B cell (primary cell): ENCODE measurements around the gene PTPRC. TPM values are rescaled to one million over a fixed set of nuclear protein-coding genes. Genes with fewer than 3 reads are reported as not detected.
A peak's percentile ranks its signal among the peaks of the same experiment; 100 is the strongest.

Experiments used
- ATAC-seq: fragments of 200-7000 bp; cut with Tn5 transposase; one replicate; pipeline ENCODE4 v1.10.0; 2021; ENCODE audit warnings: low read depth, mild to moderate bottlenecking, moderate number of reproducible peaks, moderate library complexity
- CTCF ChIA-PET: fragments of 350-600 bp; sonication (Branson Sonifier 250); formaldehyde crosslinking; loops from one replicate; lab custom pipeline; 2021; ENCODE audit warnings: antibody characterized with exemption, inconsistent platforms; lab: Charles Lee
- POLR2A ChIA-PET: fragments of 350-600 bp; sonication (Branson Sonifier 250); formaldehyde crosslinking; loops from one replicate; lab custom pipeline; 2021; ENCODE audit warnings: antibody characterized with exemption; lab: Charles Lee
- DNase-seq: peaks from one replicate; pipeline ENCODE4 v3.0.0; 2013
- H2AFZ ChIP-seq: 2 replicates; pipeline ENCODE4 v1.6.1; 2012; ENCODE audit warnings: mild to moderate bottlenecking, low read depth, low read length; ENCODE audit not compliant: insufficient read depth, poor library complexity, severe bottlenecking
- H3K27ac ChIP-seq, 2 donors: 1 replicate in 1 of 2; 2 replicates in 1 of 2; pipeline ENCODE4 v1.5.1; 2012 to 2013; ENCODE audit warnings: low read length in 2 of 2, mild to moderate bottlenecking in 2 of 2, moderate library complexity in 1 of 2
- H3K27me3 ChIP-seq, 4 experiments: fragments of 200-600 bp in 1 of 4; sonication (generic) in 1 of 4; replicated peaks in 1 of 4; 1 replicate in 2 of 4; 2 replicates in 2 of 4; pipeline versions ENCODE4 v1.6.1 to v1.7.0; 2013 to 2016; ENCODE audit warnings: low read length in 3 of 4, mild to moderate bottlenecking in 2 of 4, mixed read lengths in 1 of 4, moderate library complexity in 1 of 4; ENCODE audit not compliant: insufficient read depth in 4 of 4, control insufficient read depth in 3 of 4; ENCODE audit errors: control extremely low read depth in 1 of 4
- H3K36me3 ChIP-seq, 2 experiments: replicated peaks in 1 of 2; 1 replicate in 1 of 2; 2 replicates in 1 of 2; pipeline versions ENCODE4 v1.6.1 to v1.7.1; 2013; ENCODE audit warnings: low read length in 1 of 2; ENCODE audit not compliant: insufficient read depth in 2 of 2, control insufficient read depth in 1 of 2; ENCODE audit errors: control extremely low read depth in 1 of 2, extremely low read depth in 1 of 2
- H3K4me1 ChIP-seq, 2 donors: fragments of 200-600 bp in 1 of 2; sonication (generic) in 1 of 2; 1 replicate in 1 of 2; 2 replicates in 1 of 2; pipeline versions ENCODE4 v1.5.1 to v1.6.1; 2013 to 2017; ENCODE audit warnings: low read length in 2 of 2; ENCODE audit not compliant: control insufficient read depth in 2 of 2, insufficient read depth in 2 of 2
- H3K4me2 ChIP-seq: replicated peaks from 2 replicates; pipeline ENCODE3; 2012; ENCODE audit warnings: mild to moderate bottlenecking, low read depth, low read length; ENCODE audit not compliant: poor library complexity, severe bottlenecking
- H3K4me3 ChIP-seq, 5 experiments: fragments of 200-600 bp in 1 of 5; sonication (generic) in 1 of 5; 1 replicate in 3 of 5; 2 replicates in 2 of 5; pipeline versions ENCODE4 v1.5.1 to v1.7.0; 2011 to 2016; ENCODE audit warnings: low read length in 4 of 5, mild to moderate bottlenecking in 4 of 5, low read depth in 2 of 5, control low read depth in 1 of 5, moderate library complexity in 1 of 5; ENCODE audit not compliant: insufficient read depth in 1 of 5; ENCODE audit errors: control extremely low read depth in 1 of 5, extremely low read depth in 1 of 5
- H3K79me2 ChIP-seq: fragments of 200-600 bp; sonication (generic); one replicate; pipeline ENCODE4 v1.6.0; 2016; ENCODE audit warnings: low read length; ENCODE audit not compliant: control insufficient read depth, insufficient read depth
- H3K9ac ChIP-seq: fragments of 200-600 bp; sonication (generic); 2 replicates; pipeline ENCODE4 v1.6.1; 2017; ENCODE audit warnings: mild to moderate bottlenecking, low read length, moderate library complexity
- H3K9me3 ChIP-seq, 3 donors: one replicate each; pipeline versions ENCODE4 v1.6.1 to v1.7.1; 2013; ENCODE audit warnings: low read length in 2 of 3; ENCODE audit not compliant: control insufficient read depth in 2 of 3, insufficient read depth in 1 of 3; ENCODE audit errors: control extremely low read depth in 1 of 3
- H4K20me1 ChIP-seq: 2 replicates; pipeline ENCODE4 v1.6.0; 2012; ENCODE audit warnings: mild to moderate bottlenecking, low read length; ENCODE audit not compliant: insufficient read depth, control insufficient read depth, poor library complexity, severe bottlenecking
- H3K27ac Mint-ChIP-seq: one replicate; pipeline ENCODE4 v1.8.0; 2021; ENCODE audit warnings: mixed read lengths
- H3K27me3 Mint-ChIP-seq: one replicate; pipeline ENCODE4 v1.8.0; 2021; ENCODE audit warnings: mixed read lengths
- H3K4me1 Mint-ChIP-seq: one replicate; pipeline ENCODE4 v1.8.0; 2021; ENCODE audit warnings: mixed read lengths
- H3K4me3 Mint-ChIP-seq: one replicate; pipeline ENCODE4 v1.8.0; 2021; ENCODE audit warnings: mixed read lengths
- H3K9me3 Mint-ChIP-seq: one replicate; pipeline ENCODE4 v1.8.0; 2022; ENCODE audit warnings: mixed read lengths; ENCODE audit not compliant: insufficient read depth
- CTCF ChIP-seq: fragments of 200-600 bp; IDR thresholded peaks from one replicate; pipeline ENCODE4 v1.8.0; 2022; ENCODE audit warnings: antibody characterized with exemption, mild to moderate bottlenecking
- EZH2 ChIP-seq: IDR thresholded peaks from 2 replicates; pipeline ENCODE4 v1.6.1; 2012; ENCODE audit warnings: borderline replicate concordance, low read depth, mild to moderate bottlenecking, moderate library complexity, low read length; ENCODE audit not compliant: insufficient read depth, poor library complexity, severe bottlenecking
- WGBS: methylation state at CpG from one replicate; pipeline ENCODE4 v1.1.5; 2013; ENCODE audit warnings: missing lambda C conversion rate; ENCODE audit not compliant: insufficient coverage; 5-methylcytosine and 5-hydroxymethylcytosine counted together
- intact Hi-C: fragments of 100-400 bp; cut with micrococcal nuclease; formaldehyde crosslinking; loops from one replicate; pipeline ENCODE4 v1.10.0; 2022
- polyA plus RNA-seq: library from polyadenylated mRNA; depleted of rRNA; stranded (reverse); fragments of >200 nt; gene quantifications from 2 replicates; pipeline ENCODE4 v1.2.3, GENCODE V29; 2012
- total RNA-seq, 2 donors: library from RNA; stranded (reverse); fragments of 120-200 nt in 1 of 2; gene quantifications; 1 replicate in 1 of 2; 2 replicates in 1 of 2; pipeline versions ENCODE4 v1.2.3 to v1.2.4, GENCODE V29; 2013 to 2022

Gene PTPRC
- total and polyA plus RNA-seq, 2 donors (not counting 1 experiment from before 2014, with no cell fraction given), result 151 to 543 TPM

DNA sequence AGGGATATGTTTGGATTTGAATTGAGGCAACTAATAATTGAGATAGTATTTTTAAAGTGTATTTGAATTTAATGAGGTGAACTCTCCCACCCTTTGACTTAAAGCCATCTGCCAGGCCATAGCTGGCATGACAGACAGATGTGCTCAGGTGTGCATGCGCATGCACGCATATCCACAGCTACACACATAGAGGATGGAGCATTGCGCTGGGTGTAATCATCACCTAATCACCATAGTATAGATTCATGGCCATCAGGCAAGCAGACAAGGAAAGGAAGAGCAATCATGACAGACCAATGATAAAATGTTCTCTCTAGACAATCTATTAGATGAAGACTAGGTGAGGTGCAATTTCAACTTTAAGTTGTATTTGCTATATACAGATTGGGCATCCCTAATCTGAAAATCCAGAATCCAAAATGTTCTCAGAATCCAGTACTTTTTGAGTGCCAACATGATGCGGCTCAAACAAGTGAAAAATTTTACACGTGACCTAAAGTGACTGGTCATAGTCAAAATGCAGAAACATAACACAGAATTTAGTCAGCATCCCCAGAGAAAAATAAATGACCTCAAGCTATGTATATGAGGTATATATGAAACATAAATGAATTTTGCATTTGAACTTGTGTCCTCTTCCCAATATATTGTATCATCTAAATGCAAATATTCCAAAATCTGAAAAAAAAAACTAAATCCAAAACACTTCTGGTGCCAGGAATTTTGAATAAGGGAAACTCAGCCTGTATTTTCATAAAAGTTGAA lies 70.1 kb downstream of the PTPRC start:
- Mint-ChIP-seq H3K4me3 (no peak overlapping the region), H3K4me1 (peaks cover 2% of the 10 kb centered on the region), H3K27ac (no peak overlapping the region), H3K9me3 (no peaks in the 10 kb centered on the region), H3K27me3 (no peaks in the 10 kb centered on the region)
- Histone ChIP-seq H3K9me3 (no peaks in the 10 kb centered on the region), H3K27me3 (no peaks in the 10 kb centered on the region), H3K4me1 (no peaks in the 10 kb centered on the region), H3K79me2 (peaks cover 30% of the 10 kb centered on the region), H3K36me3 (peaks cover 19 to 87% of the 10 kb centered on the region in 2 experiments), H2AFZ (no peak overlapping the region), H3K4me3 (no peak overlapping the region), H3K4me2 (no peak overlapping the region), H3K9ac (no peak overlapping the region), H4K20me1 (peaks cover 9% of the 10 kb centered on the region), H3K27ac (no peak overlapping the region)
- CTCF ChIA-PET, result interaction anchor here (0.5 to 0.6 kb wide), 2 partner anchors 17 to 821 kb away, joined by 3 read pairs; no protein-coding TSS in a partner anchor
- POLR2A ChIA-PET, result no interaction called here
- intact Hi-C loops, result loop anchor here (5.0 kb wide), 1 partner anchor 38 kb away; no protein-coding TSS in a partner anchor
- DNase-seq (no peak), ATAC-seq (no peak)
- TF ChIP-seq CTCF, result no peak
- 100% methylated on average over 2 of the region's 5 CpGs for WGBS

- Mint-ChIP-seq H3K4me3 (no peak overlapping the region), H3K4me1 (no peaks in the 10 kb centered on the region), H3K27me3 (no peaks in the 10 kb centered on the region), H3K27ac (no peak overlapping the region), H3K9me3 (no peaks in the 10 kb centered on the region)
- POLR2A ChIA-PET, result no interaction called here
- WGBS, result no CpG with 5 or more reads among the region's 1 CpG
- Histone ChIP-seq H3K4me3 (no peak overlapping the region), H3K79me2 (peaks cover 14% of the 10 kb centered on the region), H3K9ac (no peak overlapping the region), H3K27me3 (no peaks in the 10 kb centered on the region), H4K20me1 (peaks cover 4% of the 10 kb centered on the region), H2AFZ (no peak overlapping the region), H3K4me1 (no peaks in the 10 kb centered on the region), H3K36me3 (peaks cover 30 to 88% of the 10 kb centered on the region in 2 experiments), H3K27ac (peak overlapping the region in 1 of 2 donors; percentile 12), H3K4me2 (no peak overlapping the region), H3K9me3 (no peaks in the 10 kb centered on the region)
- TF ChIP-seq EZH2, result no peak
- TF ChIP-seq CTCF, result no peak
- DNase-seq (no peak), ATAC-seq (no peak)
- CTCF ChIA-PET, result no interaction called here
- intact Hi-C loops, result no loop called here
These were observed 73.0 kb downstream of the PTPRC start for GRCh38 chr1:198711837-198712236.
